Measurements from ENCODE around the gene FUBP1.

GRCh38 chr1:77970192-77970591 is 8.7 kb downstream of the FUBP1 start:
- TF ChIP-seq CTCF (conservative IDR thresholded peaks at IDR 0.05; ENCODE audit: low read length) (no peak), EZH2phosphoT487 (IDR thresholded peaks at IDR 0.05; ENCODE audit: borderline replicate concordance, low read depth, low read length) (no peak)

All from OCI-LY7 (cell line).